Pancreas (tissue), 10 donors: ENCODE results near the gene IL5RA. TPM values are rescaled to one million over a fixed set of nuclear protein-coding genes. Genes with fewer than 3 reads are reported as not detected.
A peak's percentile ranks its signal among the peaks of the same experiment; 100 is the strongest.

ENCODE experiments used
- ATAC-seq, 4 donors: fragments of 200-7000 bp; cut with Tn5 transposase; one replicate each; pipeline versions ENCODE4 v1.8.0 to v1.9.1; 2020; ENCODE audit warnings: mild to moderate bottlenecking in 4 of 4, moderate library complexity in 4 of 4
- DNase-seq, 6 donors: peaks; one replicate each; pipeline ENCODE4 v3.0.0-alpha.2; 2020
- FAIRE-seq: peaks from 2 replicates; lab custom pipeline; 2012; peaks lifted over from hg19 to GRCh38; lab: Jason Lieb, UNC
- H3K27ac ChIP-seq, 4 donors: fragments of 200-600 bp; sonication (generic); 1 replicate in 3 of 4; 2 replicates in 1 of 4; pipeline versions ENCODE4 v1.5.0 to v1.8.0; 2020
- H3K27me3 ChIP-seq, 4 donors: fragments of 200-600 bp; one replicate each; pipeline ENCODE4 v1.8.0; 2021
- H3K36me3 ChIP-seq, 3 donors: fragments of 200-600 bp; sonication (generic) in 1 of 3; one replicate each; pipeline versions ENCODE4 v1.5.0 to v1.8.0; 2020 to 2021
- H3K4me1 ChIP-seq, 3 donors: fragments of 200-600 bp; one replicate each; pipeline ENCODE4 v1.8.0; 2021
- H3K4me3 ChIP-seq, 4 donors: fragments of 200-600 bp; sonication (generic) in 2 of 4; one replicate each; pipeline versions ENCODE4 v1.5.0 to v1.8.0; 2020 to 2021
- H3K9me3 ChIP-seq, 4 donors: fragments of 200-600 bp; one replicate each; pipeline ENCODE4 v1.8.0; 2021
- CTCF ChIP-seq, 4 donors: fragments of 200-600 bp; sonication (generic) in 3 of 4; IDR thresholded peaks; one replicate each; pipeline versions ENCODE4 v1.5.0 to v1.8.0; 2021; ENCODE audit warnings: antibody characterized with exemption in 4 of 4
- WGBS, 2 donors: extraction: QIAGEN DNeasy Blood & Tissue Kit; methylation state at CpG; one replicate each; pipeline ENCODE4 v1.1.7; 2013; 5-methylcytosine and 5-hydroxymethylcytosine counted together
- intact Hi-C, 3 donors: fragments of 100-400 bp; cut with DNase I; formaldehyde crosslinking; loops; one replicate each; pipeline versions ENCODE4 v1.11.1 to v1.14.2; 2022
- polyA plus RNA-seq, 2 donors: library from polyadenylated mRNA; stranded (reverse); fragments of 200-250 nt; gene quantifications; one replicate each; pipeline ENCODE4 v1.2.3, GENCODE V29; 2013
- total RNA-seq, 6 donors: library from RNA; stranded (reverse); fragmentation: NEBNext Ultra II Directional in 4 of 6; extraction: Animal tissue kit (Norgen Biotek cat#: 25700) in 4 of 6; gene quantifications; one replicate each; pipeline versions ENCODE4 v1.2.1 to v1.2.4, GENCODE V29; 2021 to 2023
- donor health status: healthy with polysubstance abuse.
- donor health status: DM: no; HTN: no; CAD: no; lungs with moderate emphysema.
- donor health status: DM: no; HTN: no; CAD: no.
- donor health status: control.
- donor health status: control.
- donor health status: Bipolar disorder and iron deficiency.
- donor health status: DM: yes; HTN: yes; CAD: no.
- donor health status: DM: no; HTN: no; CAD: no.
- donor health status: DM: no; HTN: no; CAD: no.
- donor health status: DM: yes; HTN: yes; CAD: no.

The IL5RA gene
- total RNA-seq (under 1 TPM in 3 of 6 donors, not detected in 3; 0.04 to 0.14 (median 0.12) TPM), polyA plus RNA-seq (under 1 TPM; 0.15 to 0.35 TPM)

- Histone ChIP-seq H3K4me3 (no peak within 1 kb of the TSS), H3K36me3 (no peaks in the 10 kb centered on the region), H3K27ac (no peak within 1 kb of the TSS), H3K9me3 (no peaks in the 10 kb centered on the region), H3K27me3 (no peaks in the 10 kb centered on the region), H3K4me1 (no peaks in the 10 kb centered on the region)
- TF ChIP-seq CTCF (IDR thresholded peaks at IDR 0.05) = no peak
- ATAC-seq = peak in 3 of 4 donors; percentile 53 to 73 (median 67)
- no peak for FAIRE-seq
- intact Hi-C loops = no loop called here
- WGBS, 2 donors = 11 to 23% methylated on average over 4 of the region's 4 CpGs
- no peak for DNase-seq
Measured at GRCh38 chr3:3110299-3110630, at the start of gene IL5RA. Gene IL5RA (minus strand): TSS chr3:3110374. CDS start chr3:3104984, 5,390 bp downstream.

GRCh38 chr3:3157484-3157883, 47.3 kb upstream of the IL5RA start:
- DNase-seq = no peak
- WGBS, 2 donors = 93 to 95% methylated on average over 8 of the region's 8 CpGs

GRCh38 chr3:3154879-3155610, 44.9 kb upstream of the IL5RA start:
- no peaks in the 10 kb centered on the region for H3K9me3 ChIP-seq
- peaks cover 0 to 78% (median 5%) of the 10 kb centered on the region in 3 donors for H3K36me3 ChIP-seq
- no peak overlapping the region for H3K27ac ChIP-seq
- ATAC-seq = no peak
- DNase-seq = no peak
- no peak overlapping the region for H3K4me3 ChIP-seq
- 92 to 96% methylated on average over 5 of the region's 5 CpGs for WGBS, 2 donors
- TF ChIP-seq CTCF (IDR thresholded peaks at IDR 0.05) = no peak
- no peak for FAIRE-seq
- intact Hi-C loops = no loop called here
- no peaks in the 10 kb centered on the region for H3K27me3 ChIP-seq
- no peaks in the 10 kb centered on the region for H3K4me1 ChIP-seq

More at GRCh38 chr3:3157484-3157883, 47.3 kb upstream of the IL5RA start:
- FAIRE-seq (no peak), ATAC-seq (no peak)
- H3K27ac ChIP-seq = no peak overlapping the region
- intact Hi-C loops = no loop called here
- no peaks in the 10 kb centered on the region for H3K9me3 ChIP-seq
- no peaks in the 10 kb centered on the region for H3K27me3 ChIP-seq
- no peak for TF ChIP-seq CTCF (IDR thresholded peaks at IDR 0.05)
- no peaks in the 10 kb centered on the region for H3K4me1 ChIP-seq
- H3K36me3 ChIP-seq = peaks cover 0 to 79% (median 5%) of the 10 kb centered on the region in 3 donors
- no peak overlapping the region for H3K4me3 ChIP-seq

- no peaks in the 10 kb centered on the region for H3K27me3 ChIP-seq
- no peak overlapping the region for H3K4me3 ChIP-seq
- FAIRE-seq (no peak), ATAC-seq (peak in 1 of 4 donors; percentile 31), DNase-seq (no peak)
- intact Hi-C loops = no loop called here
- TF ChIP-seq CTCF (IDR thresholded peaks at IDR 0.05) = no peak
- H3K9me3 ChIP-seq = no peaks in the 10 kb centered on the region
- WGBS, 2 donors = 36 to 37% methylated on average over 1 of the region's 1 CpG
- no peaks in the 10 kb centered on the region for H3K4me1 ChIP-seq
- H3K27ac ChIP-seq = no peak overlapping the region
- H3K36me3 ChIP-seq = peaks cover 0 to 81% (median 13%) of the 10 kb centered on the region in 3 donors
Measured at GRCh38 chr3:3151513-3151912, 41.3 kb upstream of the IL5RA start.

GRCh38 chr3:3149560-3149959, 39.4 kb upstream of the IL5RA start:
- H3K27ac ChIP-seq = no peak overlapping the region
- H3K36me3 ChIP-seq = peaks cover 0 to 71% (median 27%) of the 10 kb centered on the region in 3 donors
- ATAC-seq (no peak), FAIRE-seq (no peak), DNase-seq (no peak)
- H3K4me3 ChIP-seq = no peak overlapping the region
- intact Hi-C loops = no loop called here
- H3K27me3 ChIP-seq = no peaks in the 10 kb centered on the region
- 49 to 57% methylated on average over 1 of the region's 1 CpG for WGBS, 2 donors
- no peaks in the 10 kb centered on the region for H3K9me3 ChIP-seq
- no peak for TF ChIP-seq CTCF (IDR thresholded peaks at IDR 0.05)
- no peaks in the 10 kb centered on the region for H3K4me1 ChIP-seq
